ENCODE results near the gene STK11. TPM values are rescaled to one million over a fixed set of nuclear protein-coding genes. Genes with fewer than 3 reads are reported as not detected.

STK11 gene
- total RNA-seq, 3 donors from 2014 or later: 69.6 to 86.6 (median 76.3) TPM

GRCh38 chr19:1216756-1217155, 11.2 kb downstream of the STK11 start:
- DNase-seq (no peak), ATAC-seq (no peak)
- no peak for TF ChIP-seq CTCF (IDR thresholded peaks at IDR 0.05)
- Histone ChIP-seq H3K36me3 (ENCODE audit: low read depth) (no peaks in the 10 kb centered on the region), H3K4me1 (ENCODE audit: low read depth) (peaks cover 26% of the 10 kb centered on the region), H3K9me3 (no peaks in the 10 kb centered on the region), H3K4me3 (no peak overlapping the region)
- intact Hi-C loops (cut with DNase I, micrococcal nuclease): no loop called here

- Histone ChIP-seq H3K4me1 (ENCODE audit: low read depth) (peaks cover 26% of the 10 kb centered on the region), H3K4me3 (no peak overlapping the region), H3K36me3 (ENCODE audit: low read depth) (no peaks in the 10 kb centered on the region), H3K9me3 (no peaks in the 10 kb centered on the region)
- intact Hi-C loops (cut with DNase I, micrococcal nuclease): no loop called here
- no peak for DNase-seq
- no peak for ATAC-seq
- no peak for TF ChIP-seq CTCF (IDR thresholded peaks at IDR 0.05)
These were observed 11.8 kb downstream of the STK11 start for GRCh38 chr19:1217366-1217765.

GRCh38 chr19:1218751-1219567, 13.4 kb downstream of the STK11 start:
- no peak for TF ChIP-seq CTCF (IDR thresholded peaks at IDR 0.05)
- H3K9me3 ChIP-seq: no peaks in the 10 kb centered on the region
- peaks cover 16% of the 10 kb centered on the region for H3K4me1 ChIP-seq (ENCODE audit: low read depth)
- H3K36me3 ChIP-seq (ENCODE audit: low read depth): no peaks in the 10 kb centered on the region
- DNase-seq: no peak
- intact Hi-C loops (cut with DNase I, micrococcal nuclease): no loop called here
- no peak overlapping the region for H3K4me3 ChIP-seq
- ATAC-seq: no peak

GRCh38 chr19:1219786-1220476, 14.4 kb downstream of the STK11 start:
- DNase-seq (no peak), ATAC-seq (no peak)
- intact Hi-C loops (cut with DNase I, micrococcal nuclease): no loop called here
- Histone ChIP-seq H3K4me1 (ENCODE audit: low read depth) (peaks cover 7% of the 10 kb centered on the region), H3K36me3 (ENCODE audit: low read depth) (no peaks in the 10 kb centered on the region), H3K9me3 (no peaks in the 10 kb centered on the region), H3K4me3 (no peak overlapping the region)
- no peak for TF ChIP-seq CTCF (IDR thresholded peaks at IDR 0.05)

GRCh38 chr19:1220477-1220930, 14.9 kb downstream of the STK11 start:
- TF ChIP-seq CTCF (IDR thresholded peaks at IDR 0.05): no peak
- no peaks in the 10 kb centered on the region for H3K9me3 ChIP-seq
- no peak for ATAC-seq
- no peaks in the 10 kb centered on the region for H3K36me3 ChIP-seq (ENCODE audit: low read depth)
- intact Hi-C loops (cut with DNase I, micrococcal nuclease): no loop called here
- DNase-seq: no peak
- peaks cover 5% of the 10 kb centered on the region for H3K4me1 ChIP-seq (ENCODE audit: low read depth)
- no peak overlapping the region for H3K4me3 ChIP-seq

All from mucosa of descending colon (tissue), 3 donors.